A549 (cell line): ENCODE data around the gene ACSM6. TPM values are rescaled to one million over a fixed set of nuclear protein-coding genes. Genes with fewer than 3 reads are reported as not detected.
A peak's percentile ranks its signal among the peaks of the same experiment; 100 is the strongest.

Experiments
- ATAC-seq, 2 experiments: fragments of 200-7000 bp in 1 of 2; fragments of >200 bp in 1 of 2; cut with Nextera tagmentation in 1 of 2; cut with Tn5 transposase in 1 of 2; 3 replicates each; pipeline versions ENCODE4 v1.8.0 to v1.9.1; 2018 to 2020; ENCODE audit warnings: mild to moderate bottlenecking in 1 of 2, moderate library complexity in 1 of 2
- CTCF ChIA-PET: fragments of 300-600 bp; sonication (Branson Sonifier 250); formaldehyde crosslinking; extraction: SDS; loops from one replicate; lab custom pipeline; 2021; ENCODE audit warnings: antibody characterized with exemption, inconsistent platforms; lab: Yijun Ruan, JAX
- POLR2A ChIA-PET: fragments of 350-600 bp; formaldehyde crosslinking; extraction: SDS; loops from one replicate; lab custom pipeline; 2021; ENCODE audit warnings: antibody characterized with exemption, inconsistent platforms; lab: Yijun Ruan, JAX
- DNase-seq, 2 experiments: peaks; one replicate each; pipeline versions ENCODE4 v3.0.0 to v3.0.0-alpha.2; 2011 to 2016; ENCODE audit warnings: low read depth in 1 of 2, low spot score in 1 of 2
- FAIRE-seq: peaks from 2 replicates; lab custom pipeline; 2011; peaks lifted over from hg19 to GRCh38; lab: Jason Lieb, UNC
- H3K27ac ChIP-seq, 2 experiments: fragments of >200 bp; sonication (Bioruptor Twin); formaldehyde crosslinking; 3 replicates each; pipeline ENCODE4 v1.5.1; 2016 to 2017
- H3K4me1 ChIP-seq: fragments of >200 bp; sonication (Bioruptor Twin); formaldehyde crosslinking; 3 replicates; pipeline ENCODE4 v1.6.1; 2016
- H3K4me2 ChIP-seq: fragments of >200 bp; sonication (Bioruptor Twin); formaldehyde crosslinking; 3 replicates; pipeline ENCODE4 v1.6.1; 2016
- H3K4me3 ChIP-seq: fragments of >200 bp; sonication (Bioruptor Twin); formaldehyde crosslinking; 3 replicates; pipeline ENCODE4 v1.5.1; 2016
- H3K9me3 ChIP-seq: fragments of >200 bp; sonication (Bioruptor Twin); formaldehyde crosslinking; 3 replicates; pipeline ENCODE4 v1.6.1; 2016
- BHLHE40 ChIP-seq: IDR thresholded peaks from 2 replicates; pipeline ENCODE4 v1.6.1; 2012; ENCODE audit warnings: low read depth, low read length, inconsistent platforms
- CEBPB ChIP-seq, 2 experiments: fragments of >200 bp in 1 of 2; sonication (Bioruptor Twin) in 1 of 2; formaldehyde crosslinking in 1 of 2; IDR thresholded peaks; 2 replicates each; pipeline ENCODE4 v1.6.1; 2012 to 2016
- CHD2 ChIP-seq: fragments of 150-350 bp; IDR thresholded peaks from 2 replicates; pipeline ENCODE4 v1.6.1; 2014; ENCODE audit warnings: low read length; ENCODE audit not compliant: partially characterized antibody
- CHD4 ChIP-seq: fragments of 200-600 bp; sonication (generic); IDR thresholded peaks from 2 replicates; pipeline ENCODE4 v1.6.1; 2016; ENCODE audit warnings: antibody characterized with exemption, mild to moderate bottlenecking, borderline replicate concordance
- ESRRA ChIP-seq: fragments of 150-350 bp; IDR thresholded peaks from 2 replicates; pipeline ENCODE4 v1.6.1; 2014; ENCODE audit warnings: mild to moderate bottlenecking, low read length, borderline replicate concordance
- FOSB ChIP-seq: fragments of 250-450 bp; sonication (Bioruptor Pico); IDR thresholded peaks from 2 replicates; pipeline ENCODE4 v1.5.0; 2020; ENCODE audit warnings: mild to moderate bottlenecking, moderate library complexity
- FOSL2 ChIP-seq, 2 experiments: fragments of 450-650 bp in 1 of 2; fragments of >200 bp in 1 of 2; sonication (Bioruptor Twin) in 1 of 2; formaldehyde crosslinking; IDR thresholded peaks; 2 replicates each; pipeline versions ENCODE4 v1.5.0 to v1.6.1; 2016 to 2020; ENCODE audit warnings: mild to moderate bottlenecking in 1 of 2, moderate library complexity in 1 of 2
- FOXS1 ChIP-seq: fragments of 250-450 bp; sonication (Bioruptor Pico); IDR thresholded peaks from 2 replicates; pipeline ENCODE4 v1.5.0; 2020; ENCODE audit warnings: mild to moderate bottlenecking, moderate library complexity
- GATA3 ChIP-seq: IDR thresholded peaks from 2 replicates; pipeline ENCODE4 v1.6.1; 2012; ENCODE audit warnings: borderline replicate concordance
- MAFK ChIP-seq: fragments of 450-650 bp; IDR thresholded peaks from 2 replicates; pipeline ENCODE4 v1.6.1; 2014; ENCODE audit not compliant: partially characterized antibody
- MAZ ChIP-seq: fragments of 150-350 bp; IDR thresholded peaks from 2 replicates; pipeline ENCODE4 v1.6.1; 2014; ENCODE audit warnings: antibody characterized with exemption, low read depth, low read length, borderline replicate concordance
- MYC ChIP-seq: IDR thresholded peaks from 2 replicates; pipeline ENCODE4 v1.6.1; 2012; ENCODE audit warnings: mild to moderate bottlenecking, inconsistent platforms, low read length, improper control_type of control experiment, borderline replicate concordance
- POLR2A ChIP-seq: IDR thresholded peaks from 2 replicates; pipeline ENCODE4 v1.6.1; 2012; ENCODE audit warnings: mild to moderate bottlenecking, low read length
- POLR2AphosphoS2 ChIP-seq: conservative IDR thresholded peaks from 2 replicates; pipeline ENCODE4 v1.6.1; 2012; ENCODE audit warnings: low read length, improper control_type of control experiment, inconsistent platforms
- RAD21 ChIP-seq, 2 experiments: fragments of >200 bp in 1 of 2; sonication (Bioruptor Twin) in 1 of 2; formaldehyde crosslinking in 1 of 2; IDR thresholded peaks in 1 of 2; conservative IDR thresholded peaks in 1 of 2; 2 replicates in 1 of 2; 3 replicates in 1 of 2; pipeline ENCODE4 v1.6.1; 2012 to 2018; ENCODE audit warnings: inconsistent platforms in 1 of 2
- RCOR1 ChIP-seq: fragments of 150-350 bp; IDR thresholded peaks from 2 replicates; pipeline ENCODE4 v1.6.1; 2014; ENCODE audit warnings: antibody characterized with exemption, low read length, low read depth
- RFX5 ChIP-seq: fragments of 450-650 bp; IDR thresholded peaks from 2 replicates; pipeline ENCODE4 v1.7.1; 2014; ENCODE audit warnings: antibody characterized with exemption, mild to moderate bottlenecking, moderate library complexity
- RNF2 ChIP-seq: fragments of 200-600 bp; sonication (generic); IDR thresholded peaks from 2 replicates; pipeline ENCODE4 v1.6.1; 2016; ENCODE audit warnings: low read depth, mild to moderate bottlenecking, antibody characterized with exemption, moderate library complexity, borderline replicate concordance
- ZSCAN20 ChIP-seq: fragments of 250-450 bp; sonication (Bioruptor Pico); IDR thresholded peaks from 2 replicates; pipeline ENCODE4 v1.8.0; 2022; ENCODE audit warnings: mild to moderate bottlenecking, moderate library complexity
- WGBS: methylation state at CpG from one replicate; pipeline ENCODE4 v1.1.6; 2017; ENCODE audit errors: missing lambda C conversion rate; 5-methylcytosine and 5-hydroxymethylcytosine counted together
- polyA plus RNA-seq, 4 experiments: library from polyadenylated mRNA; depleted of rRNA in 3 of 4; stranded (reverse); fragments of >200 nt; fragmentation: RNase III in 1 of 4; extraction: RNeasy Plus Mini Kit Qiagen cat#74134 plus additional on column Dnase treatment in 1 of 4; gene quantifications; 2 replicates in 3 of 4; 3 replicates in 1 of 4; pipeline ENCODE4 v1.2.3, GENCODE V29; 2011 to 2017
- TF ChIP-seq, protein P1 (sequence below): fragments of 200-600 bp; sonication (generic); IDR thresholded peaks from 2 replicates; pipeline ENCODE4 v1.6.1; 2016; ENCODE audit warnings: antibody characterized with exemption, mild to moderate bottlenecking, moderate library complexity
- TF ChIP-seq, protein P2 (sequence below): fragments of >200 bp; sonication (Bioruptor Twin); formaldehyde crosslinking; IDR thresholded peaks from 2 replicates; pipeline ENCODE4 v1.6.1; 2016
- TF ChIP-seq, protein P3 (sequence below): IDR thresholded peaks from 2 replicates; pipeline ENCODE4 v1.6.1; 2012

Gene ACSM6
- polyA plus RNA-seq, 2 of the 4 experiments (the other 2 are of a cell fraction) = not detected

- WGBS = 60% methylated on average over 3 of the region's 3 CpGs
- FAIRE-seq (no peak), ATAC-seq (no peak), DNase-seq (no peak)
- Histone ChIP-seq H3K4me2 (peak overlapping the region; percentile 55), H3K4me1 (peaks cover 67% of the 10 kb centered on the region), H3K4me3 (no peak overlapping the region), H3K27ac (peak overlapping the region; percentile 63 to 76; a peak in 5 of 6 replicates), H3K9me3 (no peaks in the 10 kb centered on the region)
- no peak for TF ChIP-seq RAD21 (conservative IDR thresholded peaks at IDR 0.05 in 1 of 2, IDR thresholded peaks at IDR 0.05 in 1 of 2)
- TF ChIP-seq ZSCAN20 (CRISPR knock-in tag) = no peak
- TF ChIP-seq GATA3 = no peak
- no peak for TF ChIP-seq FOSB
- no peak for TF ChIP-seq RCOR1
- no peak for TF ChIP-seq RNF2
- no peak for TF ChIP-seq ESRRA
- no peak for TF ChIP-seq MAFK
- TF ChIP-seq FOSL2 (IDR thresholded peaks at IDR 0.05) = no peak
- TF ChIP-seq FOSL2 (CRISPR knock-in tag; IDR thresholded peaks at IDR 0.05) = no peak
- TF ChIP-seq RFX5 = no peak
- no peak for TF ChIP-seq POLR2A
- TF ChIP-seq MYC = no peak
- TF ChIP-seq BHLHE40 = no peak
- TF ChIP-seq FOXS1 (CRISPR knock-in tag) = no peak
- no peak for TF ChIP-seq MAZ
- no peak for TF ChIP-seq CHD2
- POLR2A ChIA-PET = interaction anchor here (0.9 kb wide), 1 partner anchor 11 kb away, joined by 4 read pairs; no protein-coding TSS in a partner anchor
- CTCF ChIA-PET = interaction anchor here (0.6 to 2.5 kb wide), 3 partner anchors 24 to 314 kb away, joined by 3 to 13 read pairs (median 4); no protein-coding TSS in a partner anchor
Measured at GRCh38 chr10:95267251-95267650, 73.2 kb downstream of the ACSM6 start.

DNA sequence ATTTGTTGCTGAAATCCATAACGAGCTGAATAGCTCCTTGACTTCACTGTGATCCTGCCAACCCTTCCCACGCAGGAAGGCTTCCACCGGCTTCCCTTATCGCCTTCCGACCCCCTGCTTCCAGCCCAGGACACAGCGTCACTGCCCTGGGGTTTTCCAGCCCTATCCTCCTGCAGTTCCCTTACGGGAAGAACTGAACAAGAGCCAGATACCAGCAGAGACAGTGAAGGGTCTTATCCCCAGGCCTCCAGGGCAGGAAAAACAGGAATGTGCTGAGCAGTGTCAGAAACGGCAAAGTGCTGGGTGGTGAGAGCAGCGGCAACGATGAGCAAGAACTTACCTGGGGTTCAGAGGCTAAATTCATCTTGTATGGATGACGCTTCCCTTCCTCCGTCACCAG lies 74.4 kb downstream of the ACSM6 start:
- Histone ChIP-seq H3K9me3 (no peaks in the 10 kb centered on the region), H3K4me2 (no peak overlapping the region; the same call in 2 of the 3 replicates), H3K27ac (peak overlapping the region; percentile 49 to 66; a peak in 4 of 6 replicates), H3K4me3 (no peak overlapping the region), H3K4me1 (peaks cover 70% of the 10 kb centered on the region)
- WGBS = 90% methylated on average over 12 of the region's 12 CpGs
- no peak for ATAC-seq
- no peak for TF ChIP-seq POLR2AphosphoS2
- TF ChIP-seq, protein P1, sequence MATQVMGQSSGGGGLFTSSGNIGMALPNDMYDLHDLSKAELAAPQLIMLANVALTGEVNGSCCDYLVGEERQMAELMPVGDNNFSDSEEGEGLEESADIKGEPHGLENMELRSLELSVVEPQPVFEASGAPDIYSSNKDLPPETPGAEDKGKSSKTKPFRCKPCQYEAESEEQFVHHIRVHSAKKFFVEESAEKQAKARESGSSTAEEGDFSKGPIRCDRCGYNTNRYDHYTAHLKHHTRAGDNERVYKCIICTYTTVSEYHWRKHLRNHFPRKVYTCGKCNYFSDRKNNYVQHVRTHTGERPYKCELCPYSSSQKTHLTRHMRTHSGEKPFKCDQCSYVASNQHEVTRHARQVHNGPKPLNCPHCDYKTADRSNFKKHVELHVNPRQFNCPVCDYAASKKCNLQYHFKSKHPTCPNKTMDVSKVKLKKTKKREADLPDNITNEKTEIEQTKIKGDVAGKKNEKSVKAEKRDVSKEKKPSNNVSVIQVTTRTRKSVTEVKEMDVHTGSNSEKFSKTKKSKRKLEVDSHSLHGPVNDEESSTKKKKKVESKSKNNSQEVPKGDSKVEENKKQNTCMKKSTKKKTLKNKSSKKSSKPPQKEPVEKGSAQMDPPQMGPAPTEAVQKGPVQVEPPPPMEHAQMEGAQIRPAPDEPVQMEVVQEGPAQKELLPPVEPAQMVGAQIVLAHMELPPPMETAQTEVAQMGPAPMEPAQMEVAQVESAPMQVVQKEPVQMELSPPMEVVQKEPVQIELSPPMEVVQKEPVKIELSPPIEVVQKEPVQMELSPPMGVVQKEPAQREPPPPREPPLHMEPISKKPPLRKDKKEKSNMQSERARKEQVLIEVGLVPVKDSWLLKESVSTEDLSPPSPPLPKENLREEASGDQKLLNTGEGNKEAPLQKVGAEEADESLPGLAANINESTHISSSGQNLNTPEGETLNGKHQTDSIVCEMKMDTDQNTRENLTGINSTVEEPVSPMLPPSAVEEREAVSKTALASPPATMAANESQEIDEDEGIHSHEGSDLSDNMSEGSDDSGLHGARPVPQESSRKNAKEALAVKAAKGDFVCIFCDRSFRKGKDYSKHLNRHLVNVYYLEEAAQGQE = no peak
- no peak for TF ChIP-seq CEBPB (IDR thresholded peaks at IDR 0.05)
- no peak for TF ChIP-seq CHD4
- TF ChIP-seq, protein P2, sequence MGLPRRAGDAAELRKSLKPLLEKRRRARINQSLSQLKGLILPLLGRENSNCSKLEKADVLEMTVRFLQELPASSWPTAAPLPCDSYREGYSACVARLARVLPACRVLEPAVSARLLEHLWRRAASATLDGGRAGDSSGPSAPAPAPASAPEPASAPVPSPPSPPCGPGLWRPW = no peak
- TF ChIP-seq, protein P3, sequence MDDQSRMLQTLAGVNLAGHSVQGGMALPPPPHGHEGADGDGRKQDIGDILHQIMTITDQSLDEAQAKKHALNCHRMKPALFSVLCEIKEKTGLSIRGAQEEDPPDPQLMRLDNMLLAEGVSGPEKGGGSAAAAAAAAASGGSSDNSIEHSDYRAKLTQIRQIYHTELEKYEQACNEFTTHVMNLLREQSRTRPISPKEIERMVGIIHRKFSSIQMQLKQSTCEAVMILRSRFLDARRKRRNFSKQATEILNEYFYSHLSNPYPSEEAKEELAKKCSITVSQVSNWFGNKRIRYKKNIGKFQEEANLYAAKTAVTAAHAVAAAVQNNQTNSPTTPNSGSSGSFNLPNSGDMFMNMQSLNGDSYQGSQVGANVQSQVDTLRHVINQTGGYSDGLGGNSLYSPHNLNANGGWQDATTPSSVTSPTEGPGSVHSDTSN = no peak
- no peak for TF ChIP-seq MYC
- no peak for DNase-seq
- CTCF ChIA-PET = interaction anchor here (1.2 to 2.5 kb wide), 2 partner anchors 25 to 177 kb away, joined by 3 to 13 read pairs; no protein-coding TSS in a partner anchor
- no peak for FAIRE-seq
- POLR2A ChIA-PET = no interaction called here
